ENCODE measurements around the gene HOXB4. TPM values are rescaled to one million over a fixed set of nuclear protein-coding genes. Genes with fewer than 3 reads are reported as not detected.

HOXB4 gene
- total RNA-seq, 2 experiments from 2014 or later, result 7.4 to 8.9 TPM

DNA sequence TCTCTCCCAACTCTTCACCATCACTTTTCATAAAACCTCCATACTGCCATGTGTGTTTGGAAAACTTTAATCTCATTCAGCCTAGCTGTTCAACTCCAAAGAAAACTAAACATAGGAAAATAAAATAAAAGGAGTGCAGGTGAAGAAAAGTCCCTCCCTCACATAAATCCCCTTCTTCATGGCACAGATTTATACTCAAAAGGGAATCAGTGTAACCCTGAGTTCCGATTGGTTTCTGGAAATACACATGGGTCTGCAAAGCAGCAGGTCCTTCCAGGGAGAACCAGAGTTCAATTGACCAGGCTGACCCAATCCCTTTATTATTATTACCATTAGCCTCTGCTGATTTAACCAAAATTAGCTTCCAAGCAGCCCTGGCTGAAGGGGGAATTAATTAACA is 24.3 kb downstream of the HOXB4 start:
- no peaks in the 10 kb centered on the region for H4K20me1 ChIP-seq (ENCODE audit: insufficient read depth, low read length)
- no peak overlapping the region for H3K4me3 ChIP-seq (ENCODE audit: low read depth, low read length, poor library complexity, severe bottlenecking)
- BruUV-seq (replicated peaks), result no TSS peak
- no peak overlapping the region for H3K4me2 ChIP-seq (ENCODE audit: low read length)
- CTCF ChIA-PET (ENCODE audit: unreplicated experiment), result no interaction called here
- no peak overlapping the region for H3K27ac ChIP-seq (ENCODE audit: low read depth, low read length, poor library complexity, severe bottlenecking)
- H2AFZ ChIP-seq (ENCODE audit: low read length), result no peak overlapping the region
- intact Hi-C loops (cut with micrococcal nuclease; ENCODE audit: unreplicated experiment), result no loop called here
- POLR2A ChIA-PET, result no interaction called here
- no peaks in the 10 kb centered on the region for H3K4me1 ChIP-seq (ENCODE audit: insufficient read depth, low read length, poor library complexity, severe bottlenecking)
- DNase-seq (ENCODE audit: low spot score), result no peak
- no peaks in the 10 kb centered on the region for H3K9me3 ChIP-seq (ENCODE audit: low read length)
- H3K36me3 ChIP-seq (ENCODE audit: insufficient read depth, low read length), result peaks cover 12% of the 10 kb centered on the region; the same call in 1 of the 2 replicates
- TF ChIP-seq EZH2phosphoT487 (IDR thresholded peaks at IDR 0.05; ENCODE audit: borderline replicate concordance, low read depth, low read length), result no peak
- TF ChIP-seq, protein P1, sequence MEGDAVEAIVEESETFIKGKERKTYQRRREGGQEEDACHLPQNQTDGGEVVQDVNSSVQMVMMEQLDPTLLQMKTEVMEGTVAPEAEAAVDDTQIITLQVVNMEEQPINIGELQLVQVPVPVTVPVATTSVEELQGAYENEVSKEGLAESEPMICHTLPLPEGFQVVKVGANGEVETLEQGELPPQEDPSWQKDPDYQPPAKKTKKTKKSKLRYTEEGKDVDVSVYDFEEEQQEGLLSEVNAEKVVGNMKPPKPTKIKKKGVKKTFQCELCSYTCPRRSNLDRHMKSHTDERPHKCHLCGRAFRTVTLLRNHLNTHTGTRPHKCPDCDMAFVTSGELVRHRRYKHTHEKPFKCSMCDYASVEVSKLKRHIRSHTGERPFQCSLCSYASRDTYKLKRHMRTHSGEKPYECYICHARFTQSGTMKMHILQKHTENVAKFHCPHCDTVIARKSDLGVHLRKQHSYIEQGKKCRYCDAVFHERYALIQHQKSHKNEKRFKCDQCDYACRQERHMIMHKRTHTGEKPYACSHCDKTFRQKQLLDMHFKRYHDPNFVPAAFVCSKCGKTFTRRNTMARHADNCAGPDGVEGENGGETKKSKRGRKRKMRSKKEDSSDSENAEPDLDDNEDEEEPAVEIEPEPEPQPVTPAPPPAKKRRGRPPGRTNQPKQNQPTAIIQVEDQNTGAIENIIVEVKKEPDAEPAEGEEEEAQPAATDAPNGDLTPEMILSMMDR (conservative IDR thresholded peaks at IDR 0.05; ENCODE audit: low read length), result no peak
- no peaks in the 10 kb centered on the region for H3K79me2 ChIP-seq (ENCODE audit: insufficient read depth, low read depth, low read length)
- H3K9me2 ChIP-seq (ENCODE audit: insufficient read depth, low read length), result no peaks in the 10 kb centered on the region

DNA sequence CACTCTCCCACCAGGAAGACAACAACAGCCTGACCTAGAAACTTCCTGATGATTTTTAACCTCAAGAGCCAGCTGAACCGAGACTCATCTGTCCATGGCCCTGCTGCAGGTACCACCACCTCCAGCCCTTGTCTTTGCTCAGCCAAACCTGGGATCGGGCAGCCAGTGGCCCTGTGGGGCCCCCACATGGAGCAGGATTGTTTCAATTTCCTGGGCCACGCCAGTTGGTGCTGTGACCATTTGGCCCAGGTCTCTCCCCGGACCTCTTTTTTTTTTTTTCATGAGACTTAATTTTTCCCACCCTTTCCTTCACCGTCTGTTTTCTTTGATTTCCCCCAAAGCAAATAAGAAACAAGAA is 25.0 kb downstream of the HOXB4 start:
- intact Hi-C loops (cut with micrococcal nuclease; ENCODE audit: unreplicated experiment), result no loop called here
- H3K79me2 ChIP-seq (ENCODE audit: insufficient read depth, low read depth, low read length), result no peaks in the 10 kb centered on the region
- POLR2A ChIA-PET, result no interaction called here
- H3K4me2 ChIP-seq (ENCODE audit: low read length), result no peak overlapping the region
- H3K27ac ChIP-seq (ENCODE audit: low read depth, low read length, poor library complexity, severe bottlenecking), result no peak overlapping the region
- H4K20me1 ChIP-seq (ENCODE audit: insufficient read depth, low read length), result no peaks in the 10 kb centered on the region
- peaks cover 12% of the 10 kb centered on the region; the same call in 1 of the 2 replicates for H3K36me3 ChIP-seq (ENCODE audit: insufficient read depth, low read length)
- no peak overlapping the region for H2AFZ ChIP-seq (ENCODE audit: low read length)
- no peak overlapping the region for H3K4me3 ChIP-seq (ENCODE audit: low read depth, low read length, poor library complexity, severe bottlenecking)
- no peak for DNase-seq (ENCODE audit: low spot score)
- TF ChIP-seq, protein P1 (conservative IDR thresholded peaks at IDR 0.05; ENCODE audit: low read length), result no peak
- no peak for TF ChIP-seq EZH2phosphoT487 (IDR thresholded peaks at IDR 0.05; ENCODE audit: borderline replicate concordance, low read depth, low read length)
- H3K9me2 ChIP-seq (ENCODE audit: insufficient read depth, low read length), result no peaks in the 10 kb centered on the region
- no peaks in the 10 kb centered on the region for H3K4me1 ChIP-seq (ENCODE audit: insufficient read depth, low read length, poor library complexity, severe bottlenecking)
- CTCF ChIA-PET (ENCODE audit: unreplicated experiment), result no interaction called here
- no peaks in the 10 kb centered on the region for H3K9me3 ChIP-seq (ENCODE audit: low read length)
- no TSS peak for BruUV-seq (replicated peaks)

GRCh38 chr17:48552466-48553189 is 25.5 kb downstream of the HOXB4 start:
- no peak overlapping the region for H3K4me2 ChIP-seq (ENCODE audit: low read length)
- ChIA-PET CTCF (ENCODE audit: unreplicated experiment) (no interaction called here), POLR2A (no interaction called here)
- TF ChIP-seq EZH2phosphoT487 (IDR thresholded peaks at IDR 0.05; ENCODE audit: borderline replicate concordance, low read depth, low read length), result no peak
- TF ChIP-seq, protein P1 (conservative IDR thresholded peaks at IDR 0.05; ENCODE audit: low read length), result no peak
- BruUV-seq (replicated peaks), result no TSS peak
- no peak overlapping the region for H3K4me3 ChIP-seq (ENCODE audit: low read depth, low read length, poor library complexity, severe bottlenecking)
- H3K4me1 ChIP-seq (ENCODE audit: insufficient read depth, low read length, poor library complexity, severe bottlenecking), result no peaks in the 10 kb centered on the region
- no peak overlapping the region for H3K27ac ChIP-seq (ENCODE audit: low read depth, low read length, poor library complexity, severe bottlenecking)
- H3K9me3 ChIP-seq (ENCODE audit: low read length), result no peaks in the 10 kb centered on the region
- H3K9me2 ChIP-seq (ENCODE audit: insufficient read depth, low read length), result no peaks in the 10 kb centered on the region
- H2AFZ ChIP-seq (ENCODE audit: low read length), result no peak overlapping the region
- H3K36me3 ChIP-seq (ENCODE audit: insufficient read depth, low read length), result peaks cover 12% of the 10 kb centered on the region; the same call in 1 of the 2 replicates
- no peak for DNase-seq (ENCODE audit: low spot score)
- H3K79me2 ChIP-seq (ENCODE audit: insufficient read depth, low read depth, low read length), result no peaks in the 10 kb centered on the region
- no peaks in the 10 kb centered on the region for H4K20me1 ChIP-seq (ENCODE audit: insufficient read depth, low read length)
- intact Hi-C loops (cut with micrococcal nuclease; ENCODE audit: unreplicated experiment), result no loop called here

Measured in OCI-LY7 (cell line).